C1 segment of cervical spinal cord (tissue), 14 donors: ENCODE measurements around the gene PDE8B.

Experiments
- DNase-seq, 14 donors: peaks; one replicate each; lab custom pipeline; 2025; lab: John Stamatoyannopoulos, UW

Gene PDE8B

GRCh38 chr5:77210091-77210963 is at the start of gene PDE8B:
PDE8B (plus strand) TSS chr5:77210680; CDS start chr5:77210926, 246 bp downstream.
- DNase-seq, result peak in 2 of 14 donors; percentile 27 to 44

GRCh38 chr5:77163453-77163852 is 47.0 kb upstream of the PDE8B start:
- peak in 2 of 14 donors; percentile 11 to 26 for DNase-seq

GRCh38 chr5:77167063-77167462 is 43.4 kb upstream of the PDE8B start:
- no peak for DNase-seq

- peak in 2 of 14 donors; percentile 11 to 38 for DNase-seq
These were observed 42.8 kb upstream of the PDE8B start for GRCh38 chr5:77167695-77168121.

GRCh38 chr5:77168161-77168878 is 42.2 kb upstream of the PDE8B start:
- peak in 13 of 14 donors; percentile 12 to 89 (median 78) for DNase-seq

GRCh38 chr5:77168879-77169244 is 41.6 kb upstream of the PDE8B start:
- no peak for DNase-seq

GRCh38 chr5:77170196-77170890 is 40.1 kb upstream of the PDE8B start:
- no peak for DNase-seq

- DNase-seq, result no peak
These were observed 39.2 kb upstream of the PDE8B start for GRCh38 chr5:77171141-77171910.

GRCh38 chr5:77172713-77173328 is 37.7 kb upstream of the PDE8B start:
- DNase-seq, result no peak

GRCh38 chr5:77174526-77174925 is 36.0 kb upstream of the PDE8B start:
- DNase-seq, result no peak

GRCh38 chr5:77175231-77175630 is 35.2 kb upstream of the PDE8B start:
- no peak for DNase-seq

GRCh38 chr5:77176429-77176828 is 34.1 kb upstream of the PDE8B start:
- DNase-seq, result no peak

GRCh38 chr5:77177576-77177975 is 32.9 kb upstream of the PDE8B start:
- no peak for DNase-seq

GRCh38 chr5:77180167-77181081 is 30.1 kb upstream of the PDE8B start:
- peak in 2 of 14 donors; percentile 22 to 26 for DNase-seq

GRCh38 chr5:77181173-77181572 is 29.3 kb upstream of the PDE8B start:
- no peak for DNase-seq

GRCh38 chr5:77181596-77182304 is 28.7 kb upstream of the PDE8B start:
- no peak for DNase-seq

GRCh38 chr5:77182367-77182766 is 28.1 kb upstream of the PDE8B start:
- DNase-seq, result no peak

GRCh38 chr5:77186652-77187370 is 23.7 kb upstream of the PDE8B start:
- DNase-seq, result no peak
